ENCODE data around the gene CHST11.
A peak's percentile ranks its signal among the peaks of the same experiment; 100 is the strongest.
"Not testable (repeated sequence)": the region's sequence is repeated elsewhere in the genome, so short reads cannot be mapped to it uniquely, and the experiment has no call there.

Gene CHST11

GRCh38 chr12:104532636-104533035 lies 75.9 kb downstream of the CHST11 start:
- DNase-seq = no peak

DNA sequence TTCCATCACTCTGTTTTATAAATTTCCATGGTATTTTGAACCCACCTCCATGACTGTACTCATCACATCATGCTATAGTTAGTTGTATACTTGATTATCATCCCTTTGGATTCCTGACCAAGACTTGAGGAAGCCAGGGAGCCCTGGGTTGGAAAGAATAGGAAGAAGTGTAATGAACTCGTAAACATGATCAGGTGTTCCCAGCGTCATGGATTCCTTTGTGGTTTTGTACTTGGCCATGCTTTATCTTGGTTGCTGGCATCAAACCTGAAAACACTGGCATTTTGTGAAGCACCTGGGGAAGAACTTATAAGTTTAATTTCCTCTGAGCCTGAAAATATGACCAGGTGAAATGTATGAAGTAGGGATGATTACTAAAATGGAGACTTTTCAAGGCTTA lies 76.4 kb downstream of the CHST11 start:
- DNase-seq = no peak

- no peak for DNase-seq
Observed at GRCh38 chr12:104534162-104534856, 77.6 kb downstream of the CHST11 start.

GRCh38 chr12:104534857-104535248 lies 78.1 kb downstream of the CHST11 start:
- DNase-seq = no peak

DNA sequence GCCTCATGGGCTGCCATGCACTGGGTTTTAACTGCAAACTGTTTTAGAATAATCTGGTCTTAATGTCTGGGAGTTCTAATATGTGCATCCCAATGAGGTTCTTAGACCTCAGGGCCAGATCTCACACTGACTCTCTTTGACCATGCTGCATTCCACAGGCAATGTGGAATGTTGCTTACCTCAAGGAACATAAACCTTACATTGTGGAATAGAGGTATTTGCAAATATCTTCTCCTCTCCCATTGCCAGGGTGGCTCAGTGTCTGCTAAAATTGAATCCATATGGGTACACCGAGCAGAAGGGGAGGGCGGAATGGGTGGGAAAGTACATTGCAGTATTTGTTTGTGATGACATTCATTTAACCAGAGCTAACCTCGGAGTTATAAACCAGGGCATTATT lies 78.6 kb downstream of the CHST11 start:
- DNase-seq = no peak

- no peak for DNase-seq
Observed at GRCh38 chr12:104536841-104537240, 80.1 kb downstream of the CHST11 start.

DNA sequence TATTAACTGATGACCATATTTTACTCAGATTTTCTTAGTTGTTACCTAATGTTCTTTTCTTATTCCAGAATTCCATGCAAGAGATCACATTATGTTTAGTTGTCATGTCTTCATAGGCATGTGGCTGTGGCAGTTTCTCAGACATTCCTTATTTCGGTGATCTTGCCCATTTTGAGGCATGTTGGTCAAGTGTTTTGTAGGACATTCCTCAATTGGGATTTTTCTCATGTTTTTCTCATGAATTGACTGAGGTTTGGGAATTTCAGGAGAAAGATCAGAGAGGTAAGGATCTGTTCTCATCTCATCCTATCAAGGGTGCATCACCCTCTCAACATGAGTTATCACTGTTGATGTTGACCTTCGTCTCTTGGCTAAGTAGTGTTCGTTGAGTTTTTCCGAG lies 81.3 kb downstream of the CHST11 start:
- no peak for DNase-seq

- peak; percentile 71 for DNase-seq
Observed at GRCh38 chr12:104538891-104539462, 82.2 kb downstream of the CHST11 start.

DNA sequence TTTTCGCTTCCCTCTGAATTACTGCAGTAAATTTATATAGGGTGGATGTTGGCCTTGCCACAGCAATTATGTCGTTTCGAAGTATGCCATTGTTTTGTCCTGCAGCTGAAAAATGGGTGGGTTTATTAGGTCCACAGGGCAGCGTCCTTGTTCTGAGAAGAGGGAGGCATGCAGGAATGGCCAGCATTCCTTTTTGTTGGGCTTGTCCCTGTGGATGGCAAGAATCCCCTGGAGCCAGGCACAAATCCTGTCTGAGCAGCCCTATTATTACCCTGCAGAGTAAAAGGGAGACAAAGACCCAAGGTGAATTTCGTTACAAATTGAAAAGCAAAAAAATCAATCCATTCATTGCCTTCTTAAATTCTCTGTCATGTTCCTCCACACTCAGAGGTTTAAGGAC lies 88.1 kb downstream of the CHST11 start:
- no peak for DNase-seq

DNA sequence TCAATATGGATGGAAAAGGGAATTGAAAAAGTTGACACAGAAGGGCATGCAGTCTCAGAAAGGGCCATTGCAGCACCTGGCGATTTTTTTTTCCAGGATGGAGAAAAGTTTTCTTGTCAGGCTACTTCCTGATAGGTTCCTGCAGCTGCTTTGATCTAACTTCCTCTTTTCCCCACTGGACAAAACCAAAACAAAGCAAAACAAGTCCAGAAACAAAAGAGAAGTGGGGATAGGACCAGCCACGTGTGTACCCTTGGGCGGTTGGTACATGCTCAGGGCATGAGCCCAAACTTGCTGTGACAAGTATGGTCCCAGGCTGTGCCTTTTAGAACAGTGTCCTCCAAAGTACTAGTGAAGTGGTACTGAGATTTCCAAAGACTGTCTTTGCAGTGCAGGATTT lies 89.8 kb downstream of the CHST11 start:
- DNase-seq = peak; percentile 52

DNA sequence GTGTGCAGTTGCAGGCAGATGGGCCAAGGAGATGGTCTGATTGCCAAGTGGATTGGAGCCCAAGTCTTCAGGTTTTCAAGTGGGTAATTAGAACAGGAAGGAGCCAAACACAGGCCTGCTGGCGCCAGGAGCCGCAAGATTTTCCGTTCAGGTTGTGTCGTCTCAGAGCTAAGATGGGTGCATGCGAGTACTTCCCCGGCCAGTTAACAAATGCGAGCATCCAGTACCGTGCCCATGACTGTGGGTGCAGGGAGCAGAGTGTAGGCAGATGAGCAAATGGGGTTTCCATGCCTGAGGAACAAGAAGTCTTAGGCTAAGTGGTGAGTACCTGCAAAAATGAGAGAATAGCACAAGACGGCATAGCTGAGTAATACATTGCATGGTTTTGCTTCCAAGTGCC lies 90.5 kb downstream of the CHST11 start:
- DNase-seq = no peak

- DNase-seq = no peak
Observed at GRCh38 chr12:104549815-104550480, 93.2 kb downstream of the CHST11 start.

- DNase-seq = no peak
Observed at GRCh38 chr12:104551313-104551931, 94.7 kb downstream of the CHST11 start.

DNA sequence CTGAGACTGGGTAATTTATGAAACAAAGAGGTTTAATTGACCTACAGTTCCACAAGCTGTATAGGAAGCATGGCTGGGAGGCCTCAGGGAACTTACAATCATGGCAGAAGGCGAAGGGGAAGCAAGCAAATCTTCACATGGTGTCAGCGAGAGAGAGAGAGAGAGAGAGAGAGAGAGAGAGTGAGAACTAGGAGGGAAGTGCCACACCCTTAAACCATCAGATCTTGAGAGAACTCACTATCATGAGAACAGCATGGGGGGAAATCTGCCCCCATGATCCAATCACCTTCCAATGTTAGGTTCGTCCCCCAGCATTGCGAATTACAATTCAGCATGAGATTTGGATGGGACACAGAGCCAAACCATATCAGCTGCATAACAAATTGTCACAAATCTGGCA lies 96.7 kb downstream of the CHST11 start:
- DNase-seq = no peak

DNA sequence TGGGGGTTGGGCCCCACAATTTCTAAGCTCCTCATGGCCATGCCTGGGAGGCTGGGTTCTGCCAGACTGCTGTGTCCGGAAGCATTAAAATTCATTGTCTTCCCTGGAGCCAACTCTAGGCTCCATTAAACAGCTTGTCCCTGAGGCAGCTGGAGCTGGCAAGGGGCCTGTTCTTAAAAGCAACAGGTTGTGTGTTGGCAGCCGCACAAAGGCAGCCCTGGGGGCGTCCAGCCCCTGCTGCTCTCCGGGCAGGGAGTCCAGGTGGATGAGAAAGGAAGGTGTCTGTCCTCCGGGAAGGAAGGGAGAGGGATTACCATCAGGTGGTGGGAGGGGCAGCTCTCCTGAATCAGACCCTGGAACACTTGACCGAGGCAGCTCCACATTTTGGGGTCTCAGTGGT lies 98.9 kb downstream of the CHST11 start:
- DNase-seq = no peak

DNA sequence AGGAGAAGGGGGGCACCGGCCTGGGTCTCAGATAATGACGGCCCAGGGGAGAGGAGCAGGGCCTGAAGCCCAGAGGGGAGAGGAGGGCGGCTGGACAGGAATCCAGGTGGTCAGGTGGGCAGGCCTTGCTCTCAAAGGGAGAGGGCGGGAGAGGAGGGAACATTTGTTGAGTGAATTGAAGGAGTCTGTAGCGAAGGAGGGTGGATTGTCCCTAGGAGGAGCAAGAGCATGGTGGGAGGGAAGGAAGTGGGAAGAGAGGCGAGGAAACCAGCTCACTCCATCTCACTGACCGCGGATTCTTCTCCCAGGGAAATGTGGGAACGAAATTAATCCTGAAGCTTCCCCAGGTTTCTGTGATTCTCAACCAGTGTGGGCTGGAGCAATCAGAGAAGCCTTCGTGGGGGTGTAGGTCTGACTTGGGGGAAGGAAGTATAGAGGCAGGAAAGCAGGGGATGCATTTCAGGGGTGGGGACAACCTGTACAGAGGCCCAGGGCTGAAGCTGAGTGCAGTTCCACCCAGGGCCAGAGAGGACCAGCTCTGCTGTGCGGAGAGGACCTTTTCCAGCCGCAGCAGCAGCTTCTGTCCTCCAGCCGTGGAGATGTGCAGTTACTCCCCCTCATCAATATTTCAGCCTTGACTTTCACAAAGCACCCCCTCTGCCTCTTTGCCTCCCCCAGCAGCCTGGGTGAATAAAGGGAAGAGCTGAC lies 100.9 kb downstream of the CHST11 start:
- no peak for DNase-seq

DNA sequence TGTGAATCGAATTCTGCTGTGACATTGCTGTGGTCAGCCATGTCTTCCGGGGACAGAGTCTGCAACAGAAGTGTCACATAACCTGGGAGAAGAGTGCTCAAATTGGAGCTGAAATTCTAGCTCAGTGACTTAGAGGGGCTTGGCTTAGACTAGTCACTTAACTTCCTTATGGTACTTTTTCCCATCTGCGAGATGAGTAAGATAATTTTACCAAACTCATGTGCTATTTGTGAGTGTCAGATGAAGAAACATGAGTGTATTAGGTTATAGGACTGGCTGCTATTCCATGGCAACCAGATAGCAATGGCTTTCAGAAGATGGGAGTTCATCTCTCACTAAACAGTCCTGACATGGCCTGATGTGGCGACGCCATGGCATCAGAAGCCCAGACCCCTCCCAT lies 104.1 kb downstream of the CHST11 start:
- DNase-seq = no peak

GRCh38 chr12:104562763-104563162 lies 106.0 kb downstream of the CHST11 start:
- no peak for DNase-seq

GRCh38 chr12:104564662-104565061 lies 107.9 kb downstream of the CHST11 start:
- DNase-seq = not testable (repeated sequence)

- no peak for DNase-seq
Observed at GRCh38 chr12:104565606-104566243, 109.0 kb downstream of the CHST11 start.

GRCh38 chr12:104566244-104566993 lies 109.7 kb downstream of the CHST11 start:
- no peak for DNase-seq
